K562 (cell line): ENCODE results near the gene GATA2. TPM values are rescaled to one million over a fixed set of nuclear protein-coding genes. Genes with fewer than 3 reads are reported as not detected.

Experiments used
- ATF2 ChIP-seq: sonication (generic); formaldehyde crosslinking; IDR thresholded peaks from 2 replicates; pipeline ENCODE4 v1.8.1; 2022; ENCODE audit warnings: missing genetic modification reagents
- CEBPG ChIP-seq, 3 experiments: fragments of 200-800 bp in 1 of 3; sonication (Bioruptor generic) in 1 of 3; sonication (generic) in 1 of 3; formaldehyde crosslinking in 1 of 3; IDR thresholded peaks in 2 of 3; conservative IDR thresholded peaks in 1 of 3; 2 replicates each; pipeline versions ENCODE4 v1.6.1 to v1.8.0; 2016 to 2022; ENCODE audit warnings: missing compliant biosample characterization in 2 of 3, missing genetic modification characterization in 2 of 3, mild to moderate bottlenecking in 1 of 3, missing genetic modification reagents in 1 of 3
- CHD2 ChIP-seq: IDR thresholded peaks from 2 replicates; pipeline ENCODE4 v1.6.1; 2011; ENCODE audit warnings: low read depth, low read length
- COPS2 ChIP-seq: fragments of 450-650 bp; conservative IDR thresholded peaks from 2 replicates; pipeline ENCODE4 v1.6.1; 2016; ENCODE audit warnings: mild to moderate bottlenecking, moderate library complexity
- CREB1 ChIP-seq, 2 experiments: sonication (generic) in 1 of 2; formaldehyde crosslinking in 1 of 2; IDR thresholded peaks; 2 replicates each; pipeline versions ENCODE4 v1.6.1 to v1.8.0; 2012 to 2022; ENCODE audit warnings: inconsistent platforms in 1 of 2, mild to moderate bottlenecking in 1 of 2, missing genetic modification reagents in 1 of 2, moderate library complexity in 1 of 2
- CTBP1 ChIP-seq: fragments of 450-650 bp; IDR thresholded peaks from 2 replicates; pipeline ENCODE4 v1.6.1; 2016; ENCODE audit warnings: borderline replicate concordance
- FOXJ3 ChIP-seq: sonication (generic); formaldehyde crosslinking; IDR thresholded peaks from 2 replicates; pipeline ENCODE4 v1.4.0; 2020; ENCODE audit warnings: mild to moderate bottlenecking, missing genetic modification reagents
- MBD2 ChIP-seq: sonication (generic); IDR thresholded peaks from 2 replicates; pipeline ENCODE4 v1.6.1; 2016; ENCODE audit warnings: low read depth, borderline replicate concordance
- NELFE ChIP-seq: IDR thresholded peaks from 2 replicates; pipeline ENCODE4 v1.6.1; 2011; ENCODE audit warnings: mild to moderate bottlenecking; ENCODE audit not compliant: insufficient read depth, insufficient read length
- PHF21A ChIP-seq: fragments of 450-650 bp; IDR thresholded peaks from 2 replicates; pipeline ENCODE4 v1.6.1; 2017; ENCODE audit warnings: low read depth, borderline replicate concordance
- RBM17 ChIP-seq: fragments of 200-400 bp; formaldehyde crosslinking; IDR thresholded peaks from 2 replicates; pipeline ENCODE4 v1.6.1; 2017; ENCODE audit warnings: low read depth, mild to moderate bottlenecking, low read length, borderline replicate concordance
- SLC30A9 ChIP-seq: fragments of 250-450 bp; sonication (Bioruptor Pico); IDR thresholded peaks from 2 replicates; pipeline ENCODE4 v1.8.0; 2022; ENCODE audit warnings: mild to moderate bottlenecking, moderate library complexity
- ZBTB1 ChIP-seq: sonication (generic); formaldehyde crosslinking; IDR thresholded peaks from 2 replicates; pipeline ENCODE4 v1.8.1; 2023; ENCODE audit warnings: missing genetic modification reagents, low read depth, mild to moderate bottlenecking, borderline replicate concordance
- ZBTB17 ChIP-seq: fragments of 450-650 bp; formaldehyde crosslinking; IDR thresholded peaks from 2 replicates; pipeline ENCODE4 v1.4.0; 2020; ENCODE audit warnings: mild to moderate bottlenecking
- ZKSCAN3 ChIP-seq: fragments of 250-450 bp; sonication (Bioruptor Pico); IDR thresholded peaks from 2 replicates; pipeline ENCODE4 v1.4.0; 2020
- ZNF197 ChIP-seq: fragments of 200-800 bp; sonication (Bioruptor generic); IDR thresholded peaks from 2 replicates; pipeline ENCODE4 v1.6.1; 2016; ENCODE audit warnings: low read depth, missing genetic modification characterization, missing compliant biosample characterization
- ZNF274 ChIP-seq: IDR thresholded peaks from 2 replicates; pipeline ENCODE4 v1.6.1; 2011; ENCODE audit warnings: low read depth, mild to moderate bottlenecking, low read length, moderate library complexity, borderline replicate concordance
- ZNF830 ChIP-seq: fragments of 250-450 bp; sonication (Bioruptor Pico); IDR thresholded peaks from 2 replicates; pipeline ENCODE4 v1.5.0; 2021; ENCODE audit warnings: mild to moderate bottlenecking
- polyA plus RNA-seq, 8 experiments: library from polyadenylated mRNA; depleted of rRNA in 4 of 8; stranded (reverse) in 5 of 8; unstranded in 3 of 8; fragments of >200 nt; fragmentation: Nextera tagmentation in 2 of 8; fragmentation: Illumina TruSeq in 1 of 8; extraction: Ambion mirVana in 2 of 8; extraction: Trizol in 1 of 8; gene quantifications; 2 replicates each; pipeline versions ENCODE4 v1.2.1 to v1.2.3, GENCODE V29; 2011 to 2014; ENCODE audit warnings: inconsistent platforms in 1 of 8, missing spikeins in 1 of 8
- total RNA-seq, 7 experiments: library from RNA; depleted of rRNA in 6 of 7; stranded (reverse); fragments of >200 nt in 6 of 7; fragmentation: Illumina TruSeq in 2 of 7; extraction: Trizol in 2 of 7; gene quantifications; 2 replicates each; pipeline versions ENCODE4 v1.2.1 to v1.2.3, GENCODE V29; 2011 to 2021; ENCODE audit warnings: low replicate concordance in 1 of 7
- TF ChIP-seq, protein P1 (sequence below): fragments of 450-650 bp; IDR thresholded peaks from 2 replicates; pipeline ENCODE4 v1.6.1; 2018; ENCODE audit not compliant: partially characterized antibody
- TF ChIP-seq, protein P2 (sequence below): sonication (generic); formaldehyde crosslinking; IDR thresholded peaks from 2 replicates; pipeline ENCODE4 v1.5.0; 2020; ENCODE audit warnings: missing genetic modification reagents

The GATA2 gene
- total and polyA plus RNA-seq, 9 of the 15 experiments (the other 6 are each of a cell fraction or from before 2014, with no cell fraction given) = 8.5 to 218 (median 50.8) TPM

DNA sequence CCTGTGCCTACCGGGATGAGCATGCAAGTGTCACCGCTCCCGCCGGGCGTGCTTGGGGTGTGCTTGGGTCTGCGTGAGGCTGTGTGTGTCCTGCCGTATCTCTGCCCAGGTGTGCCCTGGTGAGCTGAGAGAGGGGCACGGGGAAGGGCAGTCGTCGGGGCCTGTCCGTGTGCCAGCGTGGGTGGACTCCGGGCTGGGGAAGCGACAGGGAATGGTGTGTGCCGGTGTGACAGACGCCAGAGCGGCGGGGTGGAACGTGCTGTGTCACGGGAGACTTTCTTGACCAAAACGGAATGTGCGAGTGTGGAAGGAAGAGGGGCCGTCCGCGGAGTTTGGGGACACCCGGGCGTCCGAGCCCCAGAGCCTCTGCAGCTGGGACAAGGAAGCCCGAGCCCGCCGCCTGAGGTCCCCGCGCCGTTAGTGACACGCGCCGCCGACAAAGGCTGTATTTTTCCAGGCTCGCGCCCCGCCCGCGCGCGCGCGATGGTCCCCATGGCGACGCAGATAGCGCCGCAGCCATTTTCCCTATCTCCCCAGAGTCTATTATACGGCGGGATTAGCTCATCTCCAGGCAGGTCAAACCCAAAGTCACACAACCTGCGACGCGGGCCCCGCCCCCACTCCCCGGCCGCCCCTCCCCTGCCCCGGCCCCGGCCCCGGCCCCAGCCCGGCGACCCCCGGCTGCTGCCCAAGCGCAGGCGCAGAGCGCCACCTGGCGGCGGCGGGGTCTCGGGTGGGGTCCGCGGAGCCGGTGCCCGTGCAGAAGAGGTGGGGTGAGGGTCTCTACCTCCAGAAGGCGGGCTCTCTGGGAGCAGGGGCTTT lies 4.5 kb upstream of the GATA2 start (continued):
- TF ChIP-seq ATF2 (CRISPR knock-in tag) (no peak), SLC30A9 (no peak), CTBP1 (no peak), ZBTB1 (CRISPR knock-in tag) (no peak), CREB1 (IDR thresholded peaks at IDR 0.05) (no peak; the same call in 1 of the 2 replicates), CREB1 (CRISPR knock-in tag; IDR thresholded peaks at IDR 0.05) (no peak), MBD2 (peak; percentile 46; the same call in 1 of the 2 replicates), PHF21A (no peak), ZNF197 (CRISPR knock-in tag) (no peak), CEBPG (CRISPR knock-in tag; IDR thresholded peaks at IDR 0.05) (no peak), CEBPG (tag; conservative IDR thresholded peaks at IDR 0.05 in 1 of 2, IDR thresholded peaks at IDR 0.05 in 1 of 2) (no peak), NELFE (no peak), ZBTB17 (CRISPR knock-in tag) (peak; percentile 41; the same call in 1 of the 2 replicates), CHD2 (no peak), FOXJ3 (CRISPR knock-in tag) (no peak), COPS2 (no peak), ZKSCAN3 (CRISPR knock-in tag) (no peak), RBM17 (no peak), ZNF830 (no peak), ZNF274 (no peak)
- TF ChIP-seq, protein P1, sequence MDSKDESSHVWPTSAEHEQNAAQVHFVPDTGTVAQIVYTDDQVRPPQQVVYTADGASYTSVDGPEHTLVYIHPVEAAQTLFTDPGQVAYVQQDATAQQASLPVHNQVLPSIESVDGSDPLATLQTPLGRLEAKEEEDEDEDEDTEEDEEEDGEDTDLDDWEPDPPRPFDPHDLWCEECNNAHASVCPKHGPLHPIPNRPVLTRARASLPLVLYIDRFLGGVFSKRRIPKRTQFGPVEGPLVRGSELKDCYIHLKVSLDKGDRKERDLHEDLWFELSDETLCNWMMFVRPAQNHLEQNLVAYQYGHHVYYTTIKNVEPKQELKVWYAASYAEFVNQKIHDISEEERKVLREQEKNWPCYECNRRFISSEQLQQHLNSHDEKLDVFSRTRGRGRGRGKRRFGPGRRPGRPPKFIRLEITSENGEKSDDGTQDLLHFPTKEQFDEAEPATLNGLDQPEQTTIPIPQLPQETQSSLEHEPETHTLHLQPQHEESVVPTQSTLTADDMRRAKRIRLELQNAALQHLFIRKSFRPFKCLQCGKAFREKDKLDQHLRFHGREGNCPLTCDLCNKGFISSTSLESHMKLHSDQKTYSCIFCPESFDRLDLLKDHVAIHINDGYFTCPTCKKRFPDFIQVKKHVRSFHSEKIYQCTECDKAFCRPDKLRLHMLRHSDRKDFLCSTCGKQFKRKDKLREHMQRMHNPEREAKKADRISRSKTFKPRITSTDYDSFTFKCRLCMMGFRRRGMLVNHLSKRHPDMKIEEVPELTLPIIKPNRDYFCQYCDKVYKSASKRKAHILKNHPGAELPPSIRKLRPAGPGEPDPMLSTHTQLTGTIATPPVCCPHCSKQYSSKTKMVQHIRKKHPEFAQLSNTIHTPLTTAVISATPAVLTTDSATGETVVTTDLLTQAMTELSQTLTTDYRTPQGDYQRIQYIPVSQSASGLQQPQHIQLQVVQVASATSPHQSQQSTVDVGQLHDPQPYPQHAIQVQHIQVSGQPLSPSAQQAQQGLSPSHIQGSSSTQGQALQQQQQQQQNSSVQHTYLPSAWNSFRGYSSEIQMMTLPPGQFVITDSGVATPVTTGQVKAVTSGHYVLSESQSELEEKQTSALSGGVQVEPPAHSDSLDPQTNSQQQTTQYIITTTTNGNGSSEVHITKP = no peak
- TF ChIP-seq, protein P2, sequence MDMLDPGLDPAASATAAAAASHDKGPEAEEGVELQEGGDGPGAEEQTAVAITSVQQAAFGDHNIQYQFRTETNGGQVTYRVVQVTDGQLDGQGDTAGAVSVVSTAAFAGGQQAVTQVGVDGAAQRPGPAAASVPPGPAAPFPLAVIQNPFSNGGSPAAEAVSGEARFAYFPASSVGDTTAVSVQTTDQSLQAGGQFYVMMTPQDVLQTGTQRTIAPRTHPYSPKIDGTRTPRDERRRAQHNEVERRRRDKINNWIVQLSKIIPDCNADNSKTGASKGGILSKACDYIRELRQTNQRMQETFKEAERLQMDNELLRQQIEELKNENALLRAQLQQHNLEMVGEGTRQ (CRISPR knock-in tag) = no peak
